GM19452 (cell line): ENCODE measurements around the gene CCDC102A.
"Not testable (repeated sequence)": the region's sequence is repeated elsewhere in the genome, so short reads cannot be mapped to it uniquely, and the experiment has no call there.

Experiments used
- ATAC-seq: cut with Tn5 transposase; IDR thresholded peaks from one replicate; pipeline ENCODE4 v1.9.1; 2021; ENCODE audit not compliant: unreplicated experiment

The CCDC102A gene

DNA sequence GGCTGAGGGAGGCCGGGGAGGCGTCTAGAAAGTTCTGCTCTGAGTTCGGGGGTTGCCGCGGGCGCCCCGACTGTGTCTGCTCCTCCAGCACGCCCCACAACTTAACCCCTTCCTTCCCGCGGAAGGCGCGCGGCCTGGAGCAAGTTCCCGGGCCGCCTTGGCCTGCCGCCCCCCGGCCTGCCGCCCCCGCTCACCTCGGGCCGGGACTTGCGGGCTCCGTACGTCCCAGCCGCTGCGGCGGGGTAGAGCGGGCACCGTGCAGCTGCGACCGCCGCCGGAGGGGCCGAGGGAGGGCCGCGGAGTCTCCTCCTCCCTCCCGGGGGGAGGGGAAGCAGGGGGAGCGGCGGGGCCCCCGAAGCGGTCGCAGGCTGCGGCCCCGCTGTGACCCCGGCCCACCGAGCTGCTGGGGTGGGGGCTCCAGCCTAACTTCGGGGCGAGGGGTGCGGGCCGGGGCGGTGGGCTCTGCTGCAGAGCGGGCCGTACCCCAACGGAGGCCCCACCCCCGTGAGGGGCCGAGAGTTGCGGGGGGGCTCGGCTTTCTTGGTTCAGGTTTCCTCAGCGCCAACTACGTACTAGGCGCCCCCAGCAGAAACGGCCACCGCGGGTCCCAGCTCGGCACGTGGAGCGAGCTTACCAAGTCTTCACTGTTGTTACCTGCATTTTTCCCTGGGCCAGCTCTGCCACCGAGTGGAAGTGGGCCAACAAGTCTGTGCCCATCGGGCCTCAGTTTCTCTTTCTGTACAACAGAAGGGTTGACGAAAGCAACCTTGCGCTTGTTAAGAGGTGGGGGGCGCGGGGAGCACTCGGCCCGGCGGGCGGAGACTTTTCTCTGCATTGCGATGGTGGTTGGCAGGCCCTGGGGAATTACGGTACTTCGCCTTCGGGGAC is at the start of gene CCDC102A:
Gene CCDC102A, minus strand, starts transcription at position 266 of the 888 bp plus-strand sequence. CDS start 7,394 bp downstream, outside the sequence.
- ATAC-seq, result peak; percentile 23

DNA sequence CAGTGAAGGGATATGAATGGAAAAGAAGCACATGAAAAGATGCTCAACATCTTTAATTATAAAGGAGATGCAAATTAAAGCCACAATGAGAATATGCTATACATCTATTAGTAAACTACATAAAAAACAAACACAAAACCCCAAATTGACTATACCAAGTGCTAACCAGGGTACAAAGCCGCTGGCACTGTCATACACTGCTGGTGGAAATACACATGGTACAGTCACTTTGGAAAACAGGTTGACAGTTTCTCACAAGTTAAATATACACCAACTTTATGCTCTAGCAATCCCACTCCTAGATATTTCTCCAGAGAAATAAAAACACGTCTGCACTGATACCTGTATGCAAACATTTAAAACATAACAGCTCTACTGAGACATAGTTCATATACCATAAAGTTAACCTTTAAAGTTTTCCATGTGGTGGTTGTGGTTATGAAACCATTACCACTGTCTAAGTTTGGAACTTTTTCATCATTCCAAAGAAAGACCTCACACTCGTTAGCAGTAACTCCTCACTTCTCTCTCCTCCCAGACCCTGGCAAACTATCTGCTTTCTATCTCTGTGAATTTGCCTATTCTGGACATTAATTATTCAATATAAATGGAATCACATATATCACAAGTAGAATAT is 48.8 kb upstream of the CCDC102A start:
- ATAC-seq, result no peak

DNA sequence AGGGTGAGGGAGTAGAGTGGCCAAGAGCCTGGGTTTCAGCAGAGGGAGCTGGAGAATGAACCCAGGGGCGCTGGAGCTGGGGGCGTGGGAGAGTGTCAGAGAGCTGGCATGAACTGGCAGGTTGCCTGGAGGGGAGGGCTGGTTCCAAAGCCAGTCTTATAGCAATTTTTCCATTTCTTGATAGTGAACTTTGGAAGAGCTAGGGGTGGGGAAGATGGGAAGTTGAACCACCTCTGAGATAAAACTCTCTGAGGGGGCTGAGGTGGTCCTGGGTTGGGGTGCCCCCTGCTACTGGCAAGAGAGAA is 42.9 kb upstream of the CCDC102A start:
- no peak for ATAC-seq

DNA sequence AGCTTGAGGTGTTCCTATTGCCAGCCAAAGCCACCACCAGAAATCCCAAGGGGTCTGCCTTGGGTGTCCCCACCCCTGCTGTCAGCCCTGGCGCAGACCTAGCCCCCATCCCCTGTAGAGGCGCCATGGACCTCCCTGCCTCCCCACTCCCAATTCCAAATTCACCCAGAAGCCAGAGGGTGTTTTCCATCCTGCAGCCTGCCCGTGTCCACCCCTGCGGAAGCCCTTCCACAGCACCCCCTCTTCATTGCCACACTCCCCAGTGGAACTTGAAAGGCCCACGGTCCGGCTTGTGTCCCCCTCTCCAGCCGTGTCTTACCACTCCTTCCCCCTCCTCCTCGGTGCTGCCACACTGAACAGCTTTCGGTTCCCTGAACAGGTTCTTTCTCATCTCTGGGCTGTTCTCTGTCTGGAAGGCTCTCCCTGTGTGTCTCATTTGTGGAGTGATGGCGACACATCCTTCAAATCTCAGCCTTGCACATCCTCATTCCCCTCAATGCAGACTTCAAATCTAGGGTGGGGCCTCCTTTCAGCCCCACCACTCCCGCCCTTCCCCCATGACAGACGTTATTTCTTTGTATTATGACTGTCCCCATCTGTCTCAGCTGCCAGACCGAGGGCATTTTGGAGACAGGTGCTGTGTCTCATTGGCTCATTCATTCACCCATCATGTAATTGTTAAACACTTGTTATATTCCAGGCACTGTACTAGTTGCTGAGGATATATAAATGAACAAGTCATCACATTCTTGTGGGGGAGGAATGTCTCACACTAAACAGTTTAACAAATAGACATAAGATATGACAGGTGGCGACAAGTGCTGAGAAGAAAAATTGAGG is 42.4 kb upstream of the CCDC102A start:
- no peak for ATAC-seq

DNA sequence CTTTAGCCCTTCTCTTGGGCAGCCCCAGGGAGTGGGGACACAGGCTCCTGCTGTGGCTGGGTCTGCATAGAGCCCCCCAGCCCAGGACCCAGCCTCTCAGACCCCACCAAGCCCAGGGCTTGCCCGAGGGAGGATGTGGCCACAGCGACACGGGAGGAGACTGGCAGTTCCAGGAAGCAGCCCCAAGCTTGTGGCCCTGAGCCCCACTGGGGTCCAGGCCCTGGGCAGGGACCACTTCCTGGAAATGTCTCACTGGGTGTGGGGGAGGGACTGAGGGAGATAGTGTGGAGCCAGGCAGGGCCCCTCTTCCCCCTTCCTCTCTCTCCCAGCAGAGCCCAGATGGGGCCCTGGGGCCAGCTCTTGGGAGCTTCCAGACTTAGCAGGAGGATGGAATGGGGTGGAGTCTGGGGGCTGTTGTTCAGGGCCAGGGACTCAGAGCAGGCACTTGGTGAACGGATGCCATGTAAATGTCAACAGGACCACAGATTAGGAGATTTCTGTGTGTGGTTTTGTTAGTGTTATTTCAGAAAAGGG is 41.4 kb upstream of the CCDC102A start:
- ATAC-seq, result no peak

DNA sequence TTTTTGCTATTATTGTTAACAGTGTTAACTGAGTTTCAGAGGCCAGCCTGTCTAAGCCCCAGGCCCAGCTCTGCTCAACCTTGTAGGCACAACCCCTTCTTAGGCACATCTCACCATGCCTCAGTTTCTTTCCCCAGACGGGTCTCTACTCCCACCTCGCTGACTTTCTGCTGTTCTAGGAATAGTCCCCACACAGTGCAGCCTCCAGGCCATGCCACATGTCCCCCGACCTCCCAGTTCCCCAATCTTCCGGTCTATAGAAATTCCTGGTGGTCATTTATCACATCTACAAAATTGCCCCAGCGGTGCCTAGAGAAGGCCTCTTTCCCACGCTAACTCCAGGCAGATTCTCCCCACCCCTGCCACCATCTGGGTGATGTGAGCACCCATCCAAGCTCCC is 40.8 kb upstream of the CCDC102A start:
- ATAC-seq, result no peak

DNA sequence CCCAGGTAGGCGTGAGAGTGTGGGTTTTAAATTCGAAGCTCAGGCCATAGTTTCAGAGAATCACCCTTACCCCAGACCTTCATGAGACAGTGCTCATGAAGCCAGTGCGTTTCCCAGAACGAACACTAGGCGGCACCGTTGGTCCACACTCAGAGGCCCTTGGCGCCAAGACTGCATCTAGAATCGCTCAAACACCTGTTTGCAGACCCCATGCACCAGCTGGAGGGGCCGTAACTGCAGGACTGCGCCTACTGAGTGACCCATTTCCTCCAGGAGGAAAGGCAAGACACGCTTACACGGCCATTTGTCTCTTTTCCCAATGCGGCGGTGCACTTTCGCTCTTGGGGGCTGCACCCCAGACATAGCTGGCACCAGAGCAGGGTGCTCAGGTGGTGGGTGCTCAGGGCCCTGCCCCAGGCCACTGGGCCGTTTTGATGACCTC is 40.1 kb upstream of the CCDC102A start:
- no peak for ATAC-seq

DNA sequence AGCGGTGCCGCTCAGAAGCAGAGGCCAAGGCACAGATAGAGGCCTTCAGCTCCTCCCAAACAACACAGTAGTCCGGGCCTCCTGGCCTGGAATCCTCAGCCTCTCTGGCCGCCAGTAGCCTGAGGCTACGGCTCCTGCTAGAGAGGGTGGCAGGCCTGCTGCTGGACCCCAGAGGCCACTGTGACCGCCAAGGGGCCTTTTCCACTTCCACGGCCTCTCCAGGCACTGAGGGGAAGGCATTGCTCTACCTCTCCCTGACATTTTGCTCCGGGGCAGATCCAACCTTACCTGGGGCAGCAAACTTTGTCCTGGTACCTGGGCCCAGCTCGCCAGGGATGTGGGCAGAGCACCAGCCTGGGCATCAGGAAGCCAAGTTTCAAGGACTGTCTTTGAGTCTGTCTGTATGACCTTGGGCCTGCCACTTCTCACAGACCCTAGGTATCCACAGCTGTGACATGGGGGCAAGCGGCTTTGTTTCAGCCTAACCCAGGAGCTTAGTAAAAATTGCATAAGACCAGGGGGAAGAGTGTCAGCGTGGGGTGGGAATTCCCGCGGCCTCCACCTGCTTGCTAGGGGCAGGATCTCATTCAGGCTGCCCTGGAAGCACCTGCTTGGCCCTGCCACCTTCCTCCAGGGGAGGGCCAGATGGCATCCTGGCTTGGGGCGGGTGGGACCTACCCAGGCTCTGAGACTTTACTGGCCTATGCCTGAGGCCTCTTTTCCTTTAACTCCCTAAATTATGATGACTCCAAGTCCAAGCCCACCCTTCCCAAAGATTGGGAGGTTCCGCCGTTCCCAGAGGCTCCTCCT is 39.3 kb upstream of the CCDC102A start:
- ATAC-seq, result no peak

DNA sequence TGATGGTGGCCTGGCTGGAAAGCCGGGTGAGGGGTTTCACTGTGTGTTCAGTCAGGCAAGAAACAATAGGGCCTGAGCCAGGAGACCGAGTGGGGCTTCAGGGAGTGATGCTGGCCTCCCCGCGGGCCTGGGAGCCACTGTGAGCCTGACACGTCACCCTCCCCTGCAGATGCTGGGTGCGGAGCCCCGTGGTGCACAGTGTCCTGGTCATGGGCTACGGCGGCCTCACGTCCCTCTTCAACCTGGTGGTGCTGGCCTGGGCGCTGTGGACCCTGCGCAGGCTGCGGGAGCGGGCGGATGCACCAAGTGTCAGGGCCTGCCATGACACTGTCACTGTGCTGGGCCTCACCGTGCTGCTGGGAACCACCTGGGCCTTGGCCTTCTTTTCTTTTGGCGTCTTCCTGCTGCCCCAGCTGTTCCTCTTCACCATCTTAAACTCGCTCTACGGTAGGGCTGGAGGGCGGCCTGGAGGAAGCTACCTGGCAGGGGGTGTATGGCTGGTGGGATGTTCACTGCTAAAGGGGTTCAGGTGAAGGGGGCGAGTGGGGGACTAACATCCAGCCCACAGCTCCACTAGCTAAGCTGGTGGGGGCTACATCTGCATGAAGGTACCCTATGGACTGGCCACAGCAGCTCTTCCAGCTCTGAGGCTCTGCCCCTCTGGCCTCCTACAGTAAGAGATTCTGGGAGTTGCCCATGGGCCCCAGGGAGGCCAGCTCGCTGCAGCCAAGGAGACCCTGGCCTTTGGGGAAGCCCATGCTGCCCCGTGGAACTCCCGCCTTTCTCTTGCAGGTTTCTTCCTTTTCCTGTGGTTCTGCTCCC is 38.5 kb upstream of the CCDC102A start:
- no peak for ATAC-seq

DNA sequence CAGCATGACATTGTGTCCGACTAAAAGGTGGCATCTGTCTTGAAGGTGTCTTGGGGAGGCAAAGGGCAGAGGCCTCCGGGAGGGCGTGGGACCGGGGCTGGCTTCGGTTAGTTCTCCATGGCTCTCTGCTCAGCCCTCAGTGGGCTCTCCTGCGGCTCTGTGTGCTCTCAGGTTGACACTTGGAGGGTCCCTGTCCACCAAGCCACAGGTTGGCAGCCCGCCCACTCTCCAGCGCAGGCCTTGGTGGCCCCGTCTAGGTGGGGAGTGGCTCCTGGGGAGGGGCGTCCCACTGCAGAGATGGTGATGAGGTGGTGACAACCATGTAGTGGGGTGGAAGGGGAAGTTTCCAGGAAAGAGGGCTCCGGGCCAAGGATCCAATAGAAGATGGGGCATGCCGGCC is 37.7 kb upstream of the CCDC102A start:
- ATAC-seq, result no peak

DNA sequence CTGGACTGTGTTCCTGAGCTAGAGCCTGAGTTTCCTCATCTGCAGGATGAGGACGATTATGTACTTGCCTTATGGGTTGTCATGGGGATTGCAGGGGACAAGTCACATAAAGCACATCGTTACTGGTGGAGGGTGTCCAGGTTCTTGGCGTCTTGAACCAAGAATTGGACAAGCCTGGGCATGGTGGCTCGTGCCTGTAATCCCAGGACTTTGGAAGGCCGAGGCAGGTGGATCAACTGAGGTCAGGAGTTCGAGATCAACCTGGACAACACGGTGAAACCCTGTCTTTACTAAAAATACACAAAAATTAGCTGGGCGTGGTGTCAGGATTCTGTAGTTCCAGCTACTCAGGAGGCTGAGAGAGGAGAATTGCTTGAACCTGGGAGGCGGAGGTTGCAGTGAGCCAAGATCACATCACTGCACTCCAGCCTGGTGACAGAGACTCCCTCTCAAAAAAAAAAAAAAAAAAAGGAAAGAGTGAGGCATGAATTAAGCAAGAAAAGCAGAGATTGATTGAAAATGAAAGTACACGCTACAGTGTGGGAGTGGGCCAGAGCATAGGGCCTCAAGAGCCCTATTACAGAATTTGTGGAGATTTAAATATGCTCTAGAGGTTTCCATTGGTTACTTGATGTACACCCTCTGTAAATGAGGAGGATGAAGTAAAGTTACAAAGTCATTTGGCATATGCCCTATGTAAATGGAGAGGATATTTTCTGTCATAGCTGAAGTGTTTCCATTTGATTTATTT is 36.8 kb upstream of the CCDC102A start:
- ATAC-seq, result no peak

DNA sequence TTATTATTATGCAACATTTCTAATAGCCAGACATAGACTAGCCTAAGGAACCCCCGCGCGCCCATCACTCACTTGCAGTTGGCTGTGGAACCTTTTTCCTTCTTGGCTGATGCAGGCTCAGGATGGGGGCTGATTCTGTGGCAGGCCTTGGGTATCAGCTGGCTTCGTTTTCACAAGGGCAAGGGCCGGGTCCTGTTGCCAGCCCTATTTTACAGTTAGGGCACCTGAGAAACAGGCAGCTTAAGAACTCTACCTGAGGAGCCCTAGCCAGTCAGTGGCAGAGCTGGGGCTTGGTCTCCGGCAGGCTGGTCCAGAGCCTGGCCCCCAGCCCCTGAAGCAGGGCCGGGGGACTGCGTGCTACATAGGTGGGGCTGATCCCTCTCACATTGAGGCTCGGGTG is 34.7 kb upstream of the CCDC102A start:
- no peak for ATAC-seq

DNA sequence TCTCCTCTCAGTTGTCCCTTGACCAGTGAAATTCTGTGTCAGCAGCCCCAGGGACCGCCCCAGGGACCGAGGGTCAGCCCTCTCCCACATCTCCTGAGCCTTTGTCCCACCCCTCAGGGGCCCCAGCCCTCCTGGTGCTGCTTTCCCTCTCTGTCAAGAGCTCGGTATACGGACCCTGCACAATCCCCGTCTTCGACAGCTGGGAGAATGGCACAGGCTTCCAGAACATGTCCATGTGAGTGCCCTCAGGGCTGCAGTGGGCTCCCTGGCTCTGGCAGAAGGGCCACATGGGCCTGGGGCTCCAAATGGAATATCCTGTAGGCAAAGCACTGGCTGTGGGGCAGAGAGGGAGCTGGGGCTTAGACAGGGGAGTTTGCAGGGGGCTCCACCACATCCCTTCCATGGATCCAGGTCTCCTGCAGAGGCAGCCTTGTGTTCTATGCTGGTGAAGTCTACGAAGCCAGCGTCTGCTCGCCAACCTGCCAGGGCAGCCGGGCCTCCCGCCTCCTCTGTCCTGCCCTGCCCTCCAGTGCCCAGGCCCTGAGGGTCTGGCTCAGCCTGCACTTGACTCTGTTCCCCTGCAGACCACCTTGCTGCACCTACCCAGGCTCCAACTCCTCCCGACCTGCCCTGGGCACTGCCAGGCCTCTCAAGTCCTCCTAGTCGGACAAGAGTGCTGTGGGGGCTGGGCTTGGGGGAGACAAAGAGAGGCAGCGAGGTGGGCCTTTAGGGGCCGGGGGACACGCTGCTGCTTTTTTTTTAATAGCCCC is 34.1 kb upstream of the CCDC102A start:
- ATAC-seq, result no peak

DNA sequence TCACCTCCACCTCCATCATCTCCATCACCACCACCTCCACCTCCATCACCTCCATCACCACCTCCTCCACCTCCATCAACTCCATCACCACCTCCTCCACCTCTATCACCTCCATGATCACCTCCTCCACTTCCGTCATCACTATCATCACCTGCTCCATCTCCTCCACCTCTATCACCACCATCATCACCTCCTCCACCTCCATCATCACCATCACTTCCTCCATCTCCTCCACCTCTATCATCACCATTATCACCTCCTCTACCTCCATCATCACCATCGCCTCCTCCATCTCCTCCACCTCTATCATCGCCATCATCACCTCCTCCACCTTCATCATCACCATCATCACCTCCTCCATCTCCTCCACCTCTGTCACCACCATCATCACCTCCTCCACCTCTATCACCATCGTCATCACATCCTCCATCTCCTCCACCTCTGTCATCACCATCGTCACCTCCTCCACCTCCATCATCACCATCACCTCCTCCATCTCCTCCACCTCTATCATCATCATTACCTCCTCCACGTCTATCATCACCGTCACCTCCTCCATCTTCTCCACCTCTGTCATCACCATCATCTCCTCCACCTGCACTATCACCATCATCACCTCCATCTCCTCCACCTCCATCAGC is 33.1 kb upstream of the CCDC102A start:
- ATAC-seq, result no peak

DNA sequence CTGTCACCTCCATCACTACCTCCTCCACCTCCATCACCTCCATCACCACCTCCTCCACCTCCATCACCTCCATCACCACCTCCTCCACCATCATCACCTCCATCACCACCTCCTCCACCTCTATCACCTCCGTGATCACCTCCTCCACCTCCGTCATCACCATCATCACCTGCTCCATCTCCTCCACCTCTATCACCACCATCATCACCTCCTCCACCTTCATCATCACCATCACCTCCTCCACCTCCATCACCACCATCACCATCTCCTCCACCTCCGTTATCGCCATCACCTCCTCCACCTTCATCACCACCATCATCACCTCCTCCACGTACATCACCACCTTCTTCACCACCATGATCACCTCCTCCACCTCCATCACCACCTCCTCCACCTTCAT is 32.4 kb upstream of the CCDC102A start:
- ATAC-seq, result not testable (repeated sequence)

DNA sequence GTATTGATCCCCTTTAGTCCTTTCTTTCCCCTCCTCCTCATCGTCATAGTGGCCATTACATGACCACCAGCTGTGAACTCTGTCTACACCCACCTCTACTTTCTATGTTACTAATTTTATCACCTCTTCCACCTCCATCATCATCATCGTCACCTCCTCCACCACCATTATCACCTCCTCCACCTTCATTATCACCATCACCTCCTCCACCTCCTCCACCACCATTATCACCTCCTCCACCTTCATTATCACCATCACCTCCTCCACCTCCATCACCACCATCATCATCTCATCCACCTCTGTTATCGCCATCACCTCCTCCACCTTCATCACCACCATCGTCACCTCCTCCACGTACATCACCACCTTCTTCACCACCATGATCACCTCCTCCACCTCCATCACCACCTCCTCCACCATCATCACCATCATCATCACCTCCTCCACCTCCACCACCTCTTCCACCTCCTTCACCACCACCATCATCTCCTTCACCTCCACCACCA is 31.9 kb upstream of the CCDC102A start:
- ATAC-seq, result no peak

DNA sequence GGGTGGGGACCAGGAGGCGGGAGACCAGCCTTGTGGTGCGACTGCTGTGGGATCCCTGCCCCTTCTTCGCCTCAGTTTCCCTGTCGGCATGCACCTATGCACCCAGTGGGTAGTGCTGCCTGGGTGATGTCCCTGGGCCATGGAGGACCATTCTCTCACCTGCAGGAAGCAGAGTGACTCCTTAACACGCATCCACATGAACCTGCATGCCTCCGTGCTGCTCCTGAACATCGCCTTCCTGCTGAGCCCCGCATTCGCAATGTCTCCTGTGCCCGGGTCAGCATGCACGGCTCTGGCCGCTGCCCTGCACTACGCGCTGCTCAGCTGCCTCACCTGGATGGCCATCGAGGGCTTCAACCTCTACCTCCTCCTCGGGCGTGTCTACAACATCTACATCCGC is 31.3 kb upstream of the CCDC102A start:
- no peak for ATAC-seq

DNA sequence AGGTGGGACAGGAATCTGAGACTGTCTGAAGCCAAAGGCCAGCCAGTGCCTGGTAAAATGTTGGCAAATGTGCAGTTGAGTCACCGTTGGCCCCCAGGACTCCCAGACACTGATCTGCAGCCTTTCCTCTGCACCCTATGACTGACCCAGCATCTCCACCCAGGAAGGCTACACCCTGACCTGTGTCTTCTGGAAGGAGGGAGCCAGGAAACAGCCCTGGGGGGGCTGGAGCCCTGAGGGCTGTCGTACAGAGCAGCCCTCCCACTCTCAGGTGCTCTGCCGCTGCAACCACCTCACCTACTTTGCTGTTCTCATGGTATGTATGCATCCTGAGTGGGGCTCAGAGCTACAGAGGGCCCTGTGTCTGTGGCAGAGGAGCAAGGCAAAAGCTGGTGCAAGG is 30.1 kb upstream of the CCDC102A start:
- ATAC-seq, result no peak
